Gastroesophageal sphincter (tissue), 3 donors: ENCODE measurements around the gene SDK2.

Source experiments
- EP300 ChIP-seq: sonication (generic); formaldehyde crosslinking; IDR thresholded peaks from one replicate; pipeline ENCODE4 v1.6.1; 2017; ENCODE audit warnings: antibody characterized with exemption, mild to moderate bottlenecking
- POLR2A ChIP-seq, 2 donors: fragments of 450-650 bp; IDR thresholded peaks; one replicate each; pipeline ENCODE4 v1.6.1; 2017; ENCODE audit warnings: antibody characterized with exemption in 2 of 2, mild to moderate bottlenecking in 2 of 2, moderate library complexity in 1 of 2
- POLR2AphosphoS5 ChIP-seq: sonication (generic); formaldehyde crosslinking; IDR thresholded peaks from one replicate; pipeline ENCODE4 v1.6.1; 2017; ENCODE audit warnings: antibody characterized with exemption
- TF ChIP-seq, protein P1 (sequence below), 4 experiments: fragments of 200-600 bp in 2 of 4; fragments of 450-650 bp in 2 of 4; sonication (generic) in 1 of 4; IDR thresholded peaks; one replicate each; pipeline ENCODE4 v1.5.1; 2017 to 2019; ENCODE audit warnings: antibody characterized with exemption in 4 of 4, mild to moderate bottlenecking in 2 of 4, moderate library complexity in 2 of 4

DNA sequence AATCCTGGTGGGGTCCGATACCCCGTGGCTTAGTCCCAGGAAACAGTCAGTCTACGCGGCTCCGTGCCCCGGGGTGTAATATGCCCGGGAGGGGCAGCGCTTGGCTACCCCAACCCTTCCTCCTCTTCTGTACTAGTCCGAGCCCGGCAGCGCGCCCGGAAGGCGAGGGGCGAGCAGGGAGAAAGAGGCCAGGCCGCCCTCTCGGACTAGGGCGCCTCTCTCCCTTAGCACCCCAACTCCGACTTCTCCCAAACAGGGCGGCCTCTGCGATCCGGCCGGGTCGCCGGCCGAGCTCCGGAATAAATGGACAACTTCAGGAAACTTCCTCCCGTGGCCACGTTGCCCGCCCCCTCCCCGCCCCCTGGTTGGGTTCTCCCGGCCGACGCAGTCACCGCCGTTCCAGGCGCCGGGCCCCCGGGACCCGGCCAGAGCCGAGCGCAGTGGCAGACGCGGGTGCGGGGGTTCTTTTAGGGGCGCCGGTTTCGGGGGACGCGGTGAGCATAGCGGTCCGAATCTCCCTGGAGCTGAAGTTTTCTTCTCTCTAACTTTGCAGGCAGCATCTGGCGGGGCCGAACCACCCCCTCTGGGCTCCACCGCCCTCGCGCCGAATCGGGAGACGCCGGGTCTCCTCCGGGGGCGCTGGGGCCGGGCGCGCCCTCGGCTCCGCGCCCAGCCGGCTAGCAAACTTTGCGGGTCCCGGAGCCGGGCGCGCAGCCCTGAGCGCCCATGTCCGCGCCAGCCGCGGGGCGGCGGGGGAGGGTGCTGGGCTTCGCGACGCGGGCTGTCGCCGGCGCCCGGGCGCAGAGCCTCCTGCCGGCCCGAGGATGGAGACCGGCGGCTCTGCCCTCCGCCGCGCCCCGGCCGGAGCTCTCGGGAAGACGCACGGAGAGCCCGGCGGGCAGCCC, at the start of gene SDK2:
- TF ChIP-seq, protein P1, sequence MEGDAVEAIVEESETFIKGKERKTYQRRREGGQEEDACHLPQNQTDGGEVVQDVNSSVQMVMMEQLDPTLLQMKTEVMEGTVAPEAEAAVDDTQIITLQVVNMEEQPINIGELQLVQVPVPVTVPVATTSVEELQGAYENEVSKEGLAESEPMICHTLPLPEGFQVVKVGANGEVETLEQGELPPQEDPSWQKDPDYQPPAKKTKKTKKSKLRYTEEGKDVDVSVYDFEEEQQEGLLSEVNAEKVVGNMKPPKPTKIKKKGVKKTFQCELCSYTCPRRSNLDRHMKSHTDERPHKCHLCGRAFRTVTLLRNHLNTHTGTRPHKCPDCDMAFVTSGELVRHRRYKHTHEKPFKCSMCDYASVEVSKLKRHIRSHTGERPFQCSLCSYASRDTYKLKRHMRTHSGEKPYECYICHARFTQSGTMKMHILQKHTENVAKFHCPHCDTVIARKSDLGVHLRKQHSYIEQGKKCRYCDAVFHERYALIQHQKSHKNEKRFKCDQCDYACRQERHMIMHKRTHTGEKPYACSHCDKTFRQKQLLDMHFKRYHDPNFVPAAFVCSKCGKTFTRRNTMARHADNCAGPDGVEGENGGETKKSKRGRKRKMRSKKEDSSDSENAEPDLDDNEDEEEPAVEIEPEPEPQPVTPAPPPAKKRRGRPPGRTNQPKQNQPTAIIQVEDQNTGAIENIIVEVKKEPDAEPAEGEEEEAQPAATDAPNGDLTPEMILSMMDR (IDR thresholded peaks at IDR 0.05): no peak
- TF ChIP-seq POLR2A (IDR thresholded peaks at IDR 0.05) (no peak), EP300 (no peak), POLR2AphosphoS5 (no peak)
